HepG2 (cell line): ENCODE data around the gene EXOC6B. TPM values are rescaled to one million over a fixed set of nuclear protein-coding genes. Genes with fewer than 3 reads are reported as not detected.
A peak's percentile ranks its signal among the peaks of the same experiment; 100 is the strongest.

ENCODE experiments used
- CEBPB ChIP-seq: IDR thresholded peaks from 2 replicates; pipeline ENCODE4 v1.6.1; 2011; ENCODE audit warnings: low read depth, low read length, improper control_type of control experiment, borderline replicate concordance
- CHD2 ChIP-seq: IDR thresholded peaks from 2 replicates; pipeline ENCODE4 v1.6.1; 2011; ENCODE audit warnings: low read depth, low read length, improper control_type of control experiment
- GTF3A ChIP-seq: sonication (generic); formaldehyde crosslinking; conservative IDR thresholded peaks from 2 replicates; pipeline ENCODE4 v1.4.0; 2020; ENCODE audit warnings: mild to moderate bottlenecking, missing genetic modification reagents
- KDM5B ChIP-seq: sonication (generic); formaldehyde crosslinking; IDR thresholded peaks from 2 replicates; pipeline ENCODE4 v1.4.0; 2020; ENCODE audit warnings: missing genetic modification reagents, mild to moderate bottlenecking, borderline replicate concordance
- NCOA2 ChIP-seq: sonication (generic); formaldehyde crosslinking; IDR thresholded peaks from 2 replicates; pipeline ENCODE4 v1.8.0; 2022; ENCODE audit warnings: inconsistent platforms
- NR2C2 ChIP-seq: sonication (generic); formaldehyde crosslinking; IDR thresholded peaks from 2 replicates; pipeline ENCODE4 v1.4.0; 2020; ENCODE audit warnings: missing genetic modification reagents, mild to moderate bottlenecking, moderate library complexity, borderline replicate concordance
- RXRA ChIP-seq: sonication (generic); formaldehyde crosslinking; IDR thresholded peaks from 2 replicates; pipeline ENCODE4 v1.5.1; 2020; ENCODE audit warnings: missing genetic modification reagents
- SALL1 ChIP-seq: sonication (generic); formaldehyde crosslinking; IDR thresholded peaks from 2 replicates; pipeline ENCODE4 v1.8.0; 2022; ENCODE audit warnings: mild to moderate bottlenecking, missing genetic modification reagents
- SIX4 ChIP-seq: sonication (generic); formaldehyde crosslinking; IDR thresholded peaks from 2 replicates; pipeline ENCODE4 v1.4.0; 2020; ENCODE audit warnings: missing genetic modification reagents
- SP1 ChIP-seq, 2 experiments: fragments of 450-650 bp in 1 of 2; sonication (generic) in 1 of 2; formaldehyde crosslinking in 1 of 2; IDR thresholded peaks; 2 replicates each; pipeline versions ENCODE4 v1.4.0 to v1.6.1; 2016 to 2020; ENCODE audit warnings: missing genetic modification reagents in 1 of 2
- SRY ChIP-seq: sonication (generic); formaldehyde crosslinking; IDR thresholded peaks from 2 replicates; pipeline ENCODE4 v1.8.0; 2022; ENCODE audit warnings: mild to moderate bottlenecking, missing genetic modification reagents
- ZNF549 ChIP-seq: sonication (generic); formaldehyde crosslinking; IDR thresholded peaks from 2 replicates; pipeline ENCODE4 v1.5.0; 2020; ENCODE audit warnings: missing genetic modification reagents
- ZNF83 ChIP-seq: sonication (generic); formaldehyde crosslinking; IDR thresholded peaks from 2 replicates; pipeline ENCODE4 v1.4.0; 2020; ENCODE audit warnings: missing genetic modification reagents, mild to moderate bottlenecking, borderline replicate concordance
- polyA plus RNA-seq, 8 experiments: library from polyadenylated mRNA; depleted of rRNA in 3 of 8; stranded (reverse) in 7 of 8; unstranded in 1 of 8; fragments of >200 nt; fragmentation: Illumina TruSeq in 4 of 8; extraction: Trizol in 4 of 8; gene quantifications; 2 replicates each; pipeline versions ENCODE4 v1.2.1 to v1.2.3, GENCODE V29; 2011 to 2016; ENCODE audit warnings: low read depth in 4 of 8, missing spikeins in 1 of 8, mixed read lengths in 1 of 8; ENCODE audit not compliant: insufficient read depth in 1 of 8
- total RNA-seq, 5 experiments: library from RNA; depleted of rRNA; stranded (reverse); fragments of >200 nt; fragmentation: Illumina TruSeq; extraction: Trizol; gene quantifications; 2 replicates each; pipeline ENCODE4 v1.2.3, GENCODE V29; 2016; ENCODE audit warnings: low read depth in 1 of 5
- TF ChIP-seq, protein P1 (sequence below): sonication (generic); formaldehyde crosslinking; IDR thresholded peaks from 2 replicates; pipeline ENCODE4 v1.4.0; 2020; ENCODE audit warnings: missing genetic modification reagents
- TF ChIP-seq, protein P2 (sequence below): sonication (generic); formaldehyde crosslinking; conservative IDR thresholded peaks from 2 replicates; pipeline ENCODE4 v1.8.0; 2022; ENCODE audit warnings: missing genetic modification reagents
- TF ChIP-seq, protein P3 (sequence below): sonication (generic); formaldehyde crosslinking; IDR thresholded peaks from 2 replicates; pipeline ENCODE4 v1.5.0; 2020; ENCODE audit warnings: missing genetic modification reagents
- TF ChIP-seq, protein P4 (sequence below): sonication (generic); formaldehyde crosslinking; IDR thresholded peaks from 2 replicates; pipeline ENCODE4 v1.4.0; 2020; ENCODE audit warnings: missing genetic modification reagents, borderline replicate concordance
- TF ChIP-seq, protein P5 (sequence below): sonication (generic); formaldehyde crosslinking; IDR thresholded peaks from 2 replicates; pipeline ENCODE4 v1.5.0; 2020; ENCODE audit warnings: missing genetic modification reagents
- TF ChIP-seq, protein P6 (sequence below): sonication (generic); formaldehyde crosslinking; IDR thresholded peaks from 2 replicates; pipeline ENCODE4 v1.5.1; 2020; ENCODE audit warnings: mild to moderate bottlenecking, missing genetic modification reagents

EXOC6B gene
- total and polyA plus RNA-seq, 2 of the 13 experiments (the other 11 are each of a cell fraction or from before 2014, with no cell fraction given): 9.1 to 15.9 TPM

DNA sequence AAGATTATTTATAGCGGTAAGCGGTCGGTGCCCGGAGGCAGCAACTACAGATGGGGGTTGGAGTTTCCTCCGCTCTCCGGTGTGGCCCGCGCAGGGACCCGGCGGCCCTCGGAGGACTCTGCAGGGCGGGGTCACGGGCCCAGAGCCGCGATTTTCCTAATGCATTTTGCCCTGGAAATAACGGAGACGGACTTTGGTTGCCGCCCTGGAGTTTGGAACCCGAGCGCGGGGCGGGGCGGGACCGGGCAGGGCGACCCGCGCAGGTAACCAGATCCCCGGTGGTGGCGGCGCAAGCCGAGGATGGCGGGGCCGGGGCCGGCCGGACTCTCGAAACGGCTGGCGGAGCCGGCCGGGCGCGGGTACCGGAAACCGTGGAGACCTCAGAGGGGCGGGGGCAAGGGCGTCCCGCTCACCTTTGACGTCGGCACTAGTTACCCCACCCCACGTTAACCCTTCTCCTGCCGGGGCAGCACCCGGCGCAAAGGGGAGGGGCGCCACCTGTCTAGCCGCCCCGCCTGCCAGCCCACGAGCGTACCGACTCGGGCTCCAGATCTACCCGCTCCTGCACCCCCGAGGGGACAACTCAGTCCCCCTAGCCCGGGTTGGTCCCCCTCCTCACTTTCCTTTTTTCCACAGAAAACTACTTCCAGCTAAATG, 681.1 kb downstream of the EXOC6B start (continued):
- TF ChIP-seq, protein P1, sequence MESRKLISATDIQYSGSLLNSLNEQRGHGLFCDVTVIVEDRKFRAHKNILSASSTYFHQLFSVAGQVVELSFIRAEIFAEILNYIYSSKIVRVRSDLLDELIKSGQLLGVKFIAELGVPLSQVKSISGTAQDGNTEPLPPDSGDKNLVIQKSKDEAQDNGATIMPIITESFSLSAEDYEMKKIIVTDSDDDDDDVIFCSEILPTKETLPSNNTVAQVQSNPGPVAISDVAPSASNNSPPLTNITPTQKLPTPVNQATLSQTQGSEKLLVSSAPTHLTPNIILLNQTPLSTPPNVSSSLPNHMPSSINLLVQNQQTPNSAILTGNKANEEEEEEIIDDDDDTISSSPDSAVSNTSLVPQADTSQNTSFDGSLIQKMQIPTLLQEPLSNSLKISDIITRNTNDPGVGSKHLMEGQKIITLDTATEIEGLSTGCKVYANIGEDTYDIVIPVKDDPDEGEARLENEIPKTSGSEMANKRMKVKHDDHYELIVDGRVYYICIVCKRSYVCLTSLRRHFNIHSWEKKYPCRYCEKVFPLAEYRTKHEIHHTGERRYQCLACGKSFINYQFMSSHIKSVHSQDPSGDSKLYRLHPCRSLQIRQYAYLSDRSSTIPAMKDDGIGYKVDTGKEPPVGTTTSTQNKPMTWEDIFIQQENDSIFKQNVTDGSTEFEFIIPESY (CRISPR knock-in tag): no peak
- TF ChIP-seq ZNF83 (no peak), SP1 (IDR thresholded peaks at IDR 0.05) (no peak), SP1 (CRISPR knock-in tag; IDR thresholded peaks at IDR 0.05) (no peak), NR2C2 (CRISPR knock-in tag) (peak; percentile 23; the same call in 1 of the 2 replicates), NCOA2 (CRISPR knock-in tag) (no peak; the same call in 1 of the 2 replicates), CEBPB (no peak), SRY (CRISPR knock-in tag) (no peak), RXRA (no peak), SIX4 (CRISPR knock-in tag) (no peak), GTF3A (no peak), ZNF549 (CRISPR knock-in tag) (no peak), KDM5B (CRISPR knock-in tag) (0 out of 2 replicates have a peak, but pooled peaks have one; percentile 56), CHD2 (no peak), SALL1 (no peak)
- TF ChIP-seq, protein P2, sequence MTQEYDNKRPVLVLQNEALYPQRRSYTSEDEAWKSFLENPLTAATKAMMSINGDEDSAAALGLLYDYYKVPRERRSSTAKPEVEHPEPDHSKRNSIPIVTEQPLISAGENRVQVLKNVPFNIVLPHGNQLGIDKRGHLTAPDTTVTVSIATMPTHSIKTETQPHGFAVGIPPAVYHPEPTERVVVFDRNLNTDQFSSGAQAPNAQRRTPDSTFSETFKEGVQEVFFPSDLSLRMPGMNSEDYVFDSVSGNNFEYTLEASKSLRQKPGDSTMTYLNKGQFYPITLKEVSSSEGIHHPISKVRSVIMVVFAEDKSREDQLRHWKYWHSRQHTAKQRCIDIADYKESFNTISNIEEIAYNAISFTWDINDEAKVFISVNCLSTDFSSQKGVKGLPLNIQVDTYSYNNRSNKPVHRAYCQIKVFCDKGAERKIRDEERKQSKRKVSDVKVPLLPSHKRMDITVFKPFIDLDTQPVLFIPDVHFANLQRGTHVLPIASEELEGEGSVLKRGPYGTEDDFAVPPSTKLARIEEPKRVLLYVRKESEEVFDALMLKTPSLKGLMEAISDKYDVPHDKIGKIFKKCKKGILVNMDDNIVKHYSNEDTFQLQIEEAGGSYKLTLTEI (CRISPR knock-in tag): no peak
- TF ChIP-seq, protein P3, sequence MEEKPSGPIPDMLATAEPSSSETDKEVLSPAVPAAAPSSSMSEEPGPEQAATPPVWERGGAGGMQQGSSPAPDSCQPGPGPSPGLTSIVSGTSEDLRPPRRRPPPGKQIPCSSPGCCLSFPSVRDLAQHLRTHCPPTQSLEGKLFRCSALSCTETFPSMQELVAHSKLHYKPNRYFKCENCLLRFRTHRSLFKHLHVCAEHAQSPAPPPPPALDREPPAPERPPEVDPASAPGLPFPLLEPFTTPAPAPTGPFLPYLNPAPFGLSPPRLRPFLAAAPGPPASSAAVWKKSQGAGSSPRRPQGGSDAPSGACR: no peak
- TF ChIP-seq, protein P4, sequence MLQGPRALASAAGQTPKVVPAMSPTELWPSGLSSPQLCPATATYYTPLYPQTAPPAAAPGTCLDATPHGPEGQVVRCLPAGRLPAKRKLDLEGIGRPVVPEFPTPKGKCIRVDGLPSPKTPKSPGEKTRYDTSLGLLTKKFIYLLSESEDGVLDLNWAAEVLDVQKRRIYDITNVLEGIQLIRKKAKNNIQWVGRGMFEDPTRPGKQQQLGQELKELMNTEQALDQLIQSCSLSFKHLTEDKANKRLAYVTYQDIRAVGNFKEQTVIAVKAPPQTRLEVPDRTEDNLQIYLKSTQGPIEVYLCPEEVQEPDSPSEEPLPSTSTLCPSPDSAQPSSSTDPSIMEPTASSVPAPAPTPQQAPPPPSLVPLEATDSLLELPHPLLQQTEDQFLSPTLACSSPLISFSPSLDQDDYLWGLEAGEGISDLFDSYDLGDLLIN (CRISPR knock-in tag): no peak
- TF ChIP-seq, protein P5, sequence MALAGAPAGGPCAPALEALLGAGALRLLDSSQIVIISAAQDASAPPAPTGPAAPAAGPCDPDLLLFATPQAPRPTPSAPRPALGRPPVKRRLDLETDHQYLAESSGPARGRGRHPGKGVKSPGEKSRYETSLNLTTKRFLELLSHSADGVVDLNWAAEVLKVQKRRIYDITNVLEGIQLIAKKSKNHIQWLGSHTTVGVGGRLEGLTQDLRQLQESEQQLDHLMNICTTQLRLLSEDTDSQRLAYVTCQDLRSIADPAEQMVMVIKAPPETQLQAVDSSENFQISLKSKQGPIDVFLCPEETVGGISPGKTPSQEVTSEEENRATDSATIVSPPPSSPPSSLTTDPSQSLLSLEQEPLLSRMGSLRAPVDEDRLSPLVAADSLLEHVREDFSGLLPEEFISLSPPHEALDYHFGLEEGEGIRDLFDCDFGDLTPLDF (CRISPR knock-in tag): no peak
- TF ChIP-seq, protein P6, sequence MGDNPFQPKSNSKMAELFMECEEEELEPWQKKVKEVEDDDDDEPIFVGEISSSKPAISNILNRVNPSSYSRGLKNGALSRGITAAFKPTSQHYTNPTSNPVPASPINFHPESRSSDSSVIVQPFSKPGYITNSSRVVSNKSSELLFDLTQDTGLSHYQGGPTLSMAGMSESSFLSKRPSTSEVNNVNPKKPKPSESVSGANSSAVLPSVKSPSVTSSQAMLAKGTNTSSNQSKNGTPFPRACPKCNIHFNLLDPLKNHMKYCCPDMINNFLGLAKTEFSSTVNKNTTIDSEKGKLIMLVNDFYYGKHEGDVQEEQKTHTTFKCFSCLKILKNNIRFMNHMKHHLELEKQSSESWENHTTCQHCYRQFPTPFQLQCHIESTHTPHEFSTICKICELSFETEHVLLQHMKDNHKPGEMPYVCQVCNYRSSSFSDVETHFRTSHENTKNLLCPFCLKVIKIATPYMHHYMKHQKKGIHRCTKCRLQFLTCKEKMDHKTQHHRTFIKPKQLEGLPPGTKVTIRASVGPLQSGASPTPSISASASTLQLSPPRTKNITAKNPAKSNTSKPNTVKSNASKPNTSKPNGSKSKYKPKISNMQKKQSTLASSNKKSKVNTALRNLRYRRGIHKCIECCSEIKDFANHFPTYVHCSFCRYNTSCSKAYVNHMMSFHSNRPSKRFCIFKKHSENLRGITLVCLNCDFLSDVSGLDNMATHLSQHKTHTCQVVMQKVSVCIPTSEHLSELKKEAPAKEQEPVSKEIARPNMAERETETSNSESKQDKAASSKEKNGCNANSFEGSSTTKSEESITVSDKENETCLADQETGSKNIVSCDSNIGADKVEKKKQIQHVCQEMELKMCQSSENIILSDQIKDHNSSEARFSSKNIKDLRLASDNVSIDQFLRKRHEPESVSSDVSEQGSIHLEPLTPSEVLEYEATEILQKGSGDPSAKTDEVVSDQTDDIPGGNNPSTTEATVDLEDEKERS (CRISPR knock-in tag): no peak
